AG09319 (cell line): ENCODE measurements around the gene MPPED2.

Experiments
- DNase-seq: peaks from one replicate; pipeline ENCODE4 v3.0.0-alpha.2; 2010; ENCODE audit warnings: low read depth; ENCODE audit errors: extremely low read depth
- TF ChIP-seq, protein P1 (sequence below): IDR thresholded peaks from 2 replicates; pipeline ENCODE4 v1.5.1; 2011; ENCODE audit warnings: low read depth, mild to moderate bottlenecking, inconsistent platforms, low read length, moderate library complexity

The MPPED2 gene

GRCh38 chr11:30605036-30605605 lies 19.0 kb upstream of the MPPED2 start:
- DNase-seq, result no peak
- TF ChIP-seq, protein P1, sequence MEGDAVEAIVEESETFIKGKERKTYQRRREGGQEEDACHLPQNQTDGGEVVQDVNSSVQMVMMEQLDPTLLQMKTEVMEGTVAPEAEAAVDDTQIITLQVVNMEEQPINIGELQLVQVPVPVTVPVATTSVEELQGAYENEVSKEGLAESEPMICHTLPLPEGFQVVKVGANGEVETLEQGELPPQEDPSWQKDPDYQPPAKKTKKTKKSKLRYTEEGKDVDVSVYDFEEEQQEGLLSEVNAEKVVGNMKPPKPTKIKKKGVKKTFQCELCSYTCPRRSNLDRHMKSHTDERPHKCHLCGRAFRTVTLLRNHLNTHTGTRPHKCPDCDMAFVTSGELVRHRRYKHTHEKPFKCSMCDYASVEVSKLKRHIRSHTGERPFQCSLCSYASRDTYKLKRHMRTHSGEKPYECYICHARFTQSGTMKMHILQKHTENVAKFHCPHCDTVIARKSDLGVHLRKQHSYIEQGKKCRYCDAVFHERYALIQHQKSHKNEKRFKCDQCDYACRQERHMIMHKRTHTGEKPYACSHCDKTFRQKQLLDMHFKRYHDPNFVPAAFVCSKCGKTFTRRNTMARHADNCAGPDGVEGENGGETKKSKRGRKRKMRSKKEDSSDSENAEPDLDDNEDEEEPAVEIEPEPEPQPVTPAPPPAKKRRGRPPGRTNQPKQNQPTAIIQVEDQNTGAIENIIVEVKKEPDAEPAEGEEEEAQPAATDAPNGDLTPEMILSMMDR, result no peak

DNA sequence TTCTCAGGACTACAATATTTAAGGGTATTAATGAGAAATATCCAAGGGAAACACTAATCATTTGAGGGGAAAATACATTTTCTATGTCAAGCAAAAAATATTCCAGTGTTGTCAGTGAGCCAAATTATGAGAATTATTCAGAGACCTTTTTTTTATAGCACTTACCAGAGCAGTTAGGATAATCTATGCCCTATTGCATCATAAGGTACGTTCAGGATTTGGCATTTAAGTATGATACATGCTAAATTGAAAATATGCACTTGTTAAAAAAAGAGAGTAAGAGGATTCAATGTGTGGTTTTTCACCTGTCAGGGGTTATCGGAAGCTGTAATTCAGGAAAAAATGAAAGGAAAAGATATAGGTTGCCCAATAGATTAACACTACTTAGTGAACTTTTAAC lies 17.2 kb upstream of the MPPED2 start:
- TF ChIP-seq, protein P1, result no peak
- no peak for DNase-seq

- TF ChIP-seq, protein P1, result no peak
- no peak for DNase-seq
These were observed 10.7 kb upstream of the MPPED2 start for GRCh38 chr11:30596832-30597231.

DNA sequence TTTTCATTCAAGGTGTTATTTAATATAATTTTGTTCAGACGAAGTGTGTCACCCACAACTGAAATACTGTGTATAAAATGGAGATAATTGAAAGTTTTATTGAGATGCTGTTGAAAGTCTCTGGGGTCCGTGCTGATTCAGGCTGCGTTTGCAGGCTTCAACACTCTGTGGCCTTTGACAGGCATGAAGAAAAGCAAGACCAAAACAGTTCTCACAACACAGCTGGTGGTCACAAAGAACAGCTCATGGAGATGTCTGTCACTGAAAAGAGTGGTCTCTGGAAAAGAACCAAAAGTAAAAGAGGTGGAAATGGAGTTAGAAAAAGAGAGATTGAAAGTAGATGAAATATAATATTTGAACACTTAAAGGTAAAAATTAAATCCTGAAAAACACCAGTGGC lies 9.8 kb upstream of the MPPED2 start:
- TF ChIP-seq, protein P1, result no peak
- DNase-seq, result no peak

GRCh38 chr11:30594646-30595411 lies 8.7 kb upstream of the MPPED2 start:
- TF ChIP-seq, protein P1, result no peak
- no peak for DNase-seq

- DNase-seq, result no peak
- TF ChIP-seq, protein P1, result no peak
These were observed 1.2 kb upstream of the MPPED2 start for GRCh38 chr11:30587269-30587812.

- TF ChIP-seq, protein P1, result no peak
- no peak for DNase-seq
These were observed 282 bp downstream of the MPPED2 start for GRCh38 chr11:30585892-30586250.
